Thyroid gland (tissue), 4 donors: Measurements from ENCODE around the gene RPL21. TPM values are rescaled to one million over a fixed set of nuclear protein-coding genes. Genes with fewer than 3 reads are reported as not detected.
"Not testable (repeated sequence)": the region's sequence is repeated elsewhere in the genome, so short reads cannot be mapped to it uniquely, and the experiment has no call there.

ENCODE experiments used
- DNase-seq, 2 donors: peaks; one replicate each; pipeline ENCODE4 v3.0.0-alpha.2; 2019
- H3K27ac ChIP-seq, 3 donors: fragments of 200-600 bp; sonication (generic); 1 replicate in 2 of 3; 2 replicates in 1 of 3; pipeline ENCODE4 v1.5.1; 2016 to 2019; ENCODE audit warnings: mild to moderate bottlenecking in 1 of 3, moderate library complexity in 1 of 3
- H3K27me3 ChIP-seq: fragments of 200-600 bp; sonication (generic); one replicate; pipeline ENCODE4 v1.5.1; 2019
- H3K36me3 ChIP-seq, 2 donors: fragments of 200-600 bp; sonication (generic); one replicate each; pipeline ENCODE4 v1.5.1; 2016 to 2019
- H3K4me1 ChIP-seq, 2 donors: fragments of 200-600 bp; sonication (generic); one replicate each; pipeline ENCODE4 v1.5.1; 2017 to 2019
- H3K4me3 ChIP-seq, 3 donors: fragments of 200-600 bp; sonication (generic); replicated peaks in 1 of 3; 1 replicate in 2 of 3; 2 replicates in 1 of 3; pipeline ENCODE4 v1.5.1; 2016; ENCODE audit warnings: mild to moderate bottlenecking in 1 of 3
- H3K9me3 ChIP-seq: fragments of 200-600 bp; sonication (generic); one replicate; pipeline ENCODE4 v1.5.1; 2017
- POLR2A ChIP-seq, 2 donors: fragments of 450-650 bp; IDR thresholded peaks; one replicate each; pipeline ENCODE4 v1.6.1; 2017; ENCODE audit warnings: antibody characterized with exemption in 2 of 2, mild to moderate bottlenecking in 2 of 2, moderate library complexity in 1 of 2
- WGBS, 2 donors: methylation state at CpG; one replicate each; pipeline ENCODE4 v1.1.5; 2017; 5-methylcytosine and 5-hydroxymethylcytosine counted together
- intact Hi-C: fragments of 100-400 bp; cut with DNase I; formaldehyde crosslinking; loops from one replicate; pipeline ENCODE4 v1.15.1; 2023
- total RNA-seq, 4 donors: library from RNA; depleted of rRNA; stranded (reverse); fragments of >200 nt; gene quantifications; one replicate each; pipeline ENCODE4 v1.2.3, GENCODE V29; 2016
- TF ChIP-seq, protein P1 (sequence below), 6 experiments: fragments of 200-600 bp in 3 of 6; fragments of 450-650 bp in 3 of 6; sonication (generic) in 3 of 6; IDR thresholded peaks; one replicate each; pipeline ENCODE4 v1.5.1; 2016 to 2019; ENCODE audit warnings: antibody characterized with exemption in 6 of 6, mild to moderate bottlenecking in 2 of 6, inconsistent platforms in 1 of 6, moderate library complexity in 1 of 6

Gene RPL21
- total RNA-seq, 4 donors from 2014 or later, result 553 to 1,479 (median 807) TPM

DNA sequence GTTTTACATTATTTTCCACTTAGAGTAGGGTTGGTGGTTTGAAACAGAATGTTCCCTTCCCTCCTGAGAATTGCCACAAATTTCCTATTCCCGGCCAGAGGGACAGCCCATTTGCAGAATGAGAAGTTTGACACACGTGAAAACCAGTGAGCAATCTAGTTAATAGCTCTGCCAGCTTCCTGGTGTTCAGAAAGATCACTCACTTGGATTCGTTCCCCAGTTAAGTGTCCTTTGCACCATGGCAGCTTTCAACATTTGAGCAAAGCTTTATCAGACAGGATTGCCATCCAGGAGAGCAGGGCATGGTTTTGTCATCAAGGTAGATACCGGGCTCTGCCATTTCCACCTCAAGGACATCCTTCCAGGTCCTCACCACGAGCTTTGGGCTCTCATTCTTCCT lies 47.5 kb downstream of the RPL21 start:
- Histone ChIP-seq H3K4me1 (no peaks in the 10 kb centered on the region), H3K27me3 (no peaks in the 10 kb centered on the region), H3K9me3 (no peaks in the 10 kb centered on the region), H3K27ac (no peak overlapping the region), H3K4me3 (no peak overlapping the region), H3K36me3 (no peaks in the 10 kb centered on the region)
- 56 to 67% methylated on average over 5 of the region's 5 CpGs for WGBS, 2 donors
- intact Hi-C loops, result no loop called here
- TF ChIP-seq POLR2A (IDR thresholded peaks at IDR 0.05), result no peak
- TF ChIP-seq, protein P1, sequence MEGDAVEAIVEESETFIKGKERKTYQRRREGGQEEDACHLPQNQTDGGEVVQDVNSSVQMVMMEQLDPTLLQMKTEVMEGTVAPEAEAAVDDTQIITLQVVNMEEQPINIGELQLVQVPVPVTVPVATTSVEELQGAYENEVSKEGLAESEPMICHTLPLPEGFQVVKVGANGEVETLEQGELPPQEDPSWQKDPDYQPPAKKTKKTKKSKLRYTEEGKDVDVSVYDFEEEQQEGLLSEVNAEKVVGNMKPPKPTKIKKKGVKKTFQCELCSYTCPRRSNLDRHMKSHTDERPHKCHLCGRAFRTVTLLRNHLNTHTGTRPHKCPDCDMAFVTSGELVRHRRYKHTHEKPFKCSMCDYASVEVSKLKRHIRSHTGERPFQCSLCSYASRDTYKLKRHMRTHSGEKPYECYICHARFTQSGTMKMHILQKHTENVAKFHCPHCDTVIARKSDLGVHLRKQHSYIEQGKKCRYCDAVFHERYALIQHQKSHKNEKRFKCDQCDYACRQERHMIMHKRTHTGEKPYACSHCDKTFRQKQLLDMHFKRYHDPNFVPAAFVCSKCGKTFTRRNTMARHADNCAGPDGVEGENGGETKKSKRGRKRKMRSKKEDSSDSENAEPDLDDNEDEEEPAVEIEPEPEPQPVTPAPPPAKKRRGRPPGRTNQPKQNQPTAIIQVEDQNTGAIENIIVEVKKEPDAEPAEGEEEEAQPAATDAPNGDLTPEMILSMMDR (IDR thresholded peaks at IDR 0.05), result no peak
- DNase-seq, result no peak

DNA sequence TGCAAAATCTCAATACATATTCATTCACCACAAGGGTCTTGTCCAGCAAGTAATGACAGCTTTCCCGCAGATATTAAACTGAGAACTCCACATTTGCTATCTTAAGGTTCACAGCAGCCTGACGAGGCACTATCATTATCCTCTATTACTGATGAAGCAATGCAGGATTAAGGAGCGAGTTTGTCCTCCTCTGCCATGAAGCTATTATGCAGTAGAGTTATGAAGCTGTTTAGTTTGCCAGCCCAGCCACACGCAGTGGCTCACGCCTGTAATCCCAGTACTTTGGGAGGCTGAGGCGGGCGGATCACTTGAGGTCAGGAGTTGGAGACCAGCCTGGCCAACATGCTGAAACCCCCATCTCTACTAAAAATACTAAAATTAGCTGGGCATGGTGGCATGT lies 49.0 kb downstream of the RPL21 start:
- H3K4me3 ChIP-seq, intact Hi-C loops, H3K9me3 ChIP-seq, H3K4me1 ChIP-seq, DNase-seq, H3K27ac ChIP-seq, H3K27me3 ChIP-seq, H3K36me3 ChIP-seq: not testable (repeated sequence)
- 84 to 85% methylated on average over 7 of the region's 7 CpGs for WGBS, 2 donors

DNA sequence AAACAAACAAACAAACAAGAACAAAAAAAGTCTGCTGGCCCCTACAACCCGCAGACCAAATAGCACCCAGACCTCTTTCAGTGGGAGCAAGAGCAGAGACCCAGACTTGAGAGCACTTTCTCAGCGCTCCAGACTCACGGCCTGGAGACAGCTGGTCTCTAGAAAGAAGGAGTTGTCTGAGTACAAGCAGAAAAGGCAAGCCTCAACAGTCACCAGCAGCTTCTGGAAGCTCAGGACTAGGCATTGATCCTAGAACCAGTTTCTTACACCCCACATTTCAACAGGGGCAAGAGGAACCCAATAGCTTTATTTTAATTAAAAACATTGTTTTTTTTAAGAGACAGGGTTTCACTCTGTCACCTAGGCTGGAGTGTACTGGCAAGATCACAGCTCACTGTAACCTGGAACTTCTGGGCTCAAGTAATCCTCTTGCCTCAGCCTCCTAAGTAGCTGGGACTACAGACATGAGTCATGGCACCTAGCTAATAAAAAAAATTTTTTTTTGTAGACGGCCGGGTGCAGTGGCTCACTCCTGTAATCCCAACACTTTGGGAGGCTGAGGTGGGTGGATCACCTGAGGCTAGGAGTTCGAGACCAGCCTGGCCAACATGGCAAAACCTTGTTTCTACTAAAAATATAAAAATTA lies 49.7 kb downstream of the RPL21 start:
- no peak for TF ChIP-seq POLR2A (IDR thresholded peaks at IDR 0.05)
- TF ChIP-seq, protein P1 (IDR thresholded peaks at IDR 0.05), result no peak
- H3K4me3 ChIP-seq, result no peak overlapping the region
- no peaks in the 10 kb centered on the region for H3K9me3 ChIP-seq
- intact Hi-C loops, result no loop called here
- H3K27ac ChIP-seq, result no peak overlapping the region
- H3K4me1 ChIP-seq, result no peaks in the 10 kb centered on the region
- DNase-seq, result no peak
- 90 to 91% methylated on average over 6 of the region's 6 CpGs for WGBS, 2 donors
- no peaks in the 10 kb centered on the region for H3K27me3 ChIP-seq
- no peaks in the 10 kb centered on the region for H3K36me3 ChIP-seq

DNA sequence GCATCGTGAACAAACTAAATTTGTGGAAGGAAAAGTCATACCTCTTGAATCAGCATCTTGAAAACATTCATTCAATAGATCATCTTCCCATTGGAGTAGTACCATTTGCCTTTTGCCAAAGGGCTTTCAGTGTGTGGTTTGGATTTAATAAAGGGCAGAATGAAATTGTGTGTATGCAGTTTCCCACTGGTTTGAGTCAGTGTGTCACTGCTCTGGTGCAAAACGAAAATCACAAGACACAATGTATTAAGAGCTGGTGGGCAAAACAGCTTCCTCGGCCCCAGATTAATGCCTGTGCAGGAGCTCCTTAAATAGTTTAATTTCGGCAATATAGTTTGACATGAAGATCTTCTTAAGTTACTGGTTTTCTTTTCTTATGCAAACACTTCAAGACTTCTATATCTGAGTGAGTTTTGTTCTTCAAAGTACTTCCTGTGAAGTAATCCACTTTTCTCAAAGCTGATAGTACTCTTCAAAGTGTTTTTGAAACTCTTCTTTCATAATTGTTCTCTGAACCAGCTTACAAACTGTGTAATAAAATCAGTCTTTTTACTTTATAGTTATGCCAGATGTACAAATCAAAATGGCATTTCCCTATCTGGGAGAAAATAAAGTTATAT lies 51.4 kb downstream of the RPL21 start:
- no peak for TF ChIP-seq POLR2A (IDR thresholded peaks at IDR 0.05)
- TF ChIP-seq, protein P1 (IDR thresholded peaks at IDR 0.05), result no peak
- Histone ChIP-seq H3K9me3 (no peaks in the 10 kb centered on the region), H3K27ac (no peak overlapping the region), H3K27me3 (no peaks in the 10 kb centered on the region), H3K36me3 (no peaks in the 10 kb centered on the region), H3K4me3 (no peak overlapping the region), H3K4me1 (no peaks in the 10 kb centered on the region)
- intact Hi-C loops, result no loop called here
- DNase-seq, result no peak
- 62 to 64% methylated on average over 4 of the region's 4 CpGs for WGBS, 2 donors

DNA sequence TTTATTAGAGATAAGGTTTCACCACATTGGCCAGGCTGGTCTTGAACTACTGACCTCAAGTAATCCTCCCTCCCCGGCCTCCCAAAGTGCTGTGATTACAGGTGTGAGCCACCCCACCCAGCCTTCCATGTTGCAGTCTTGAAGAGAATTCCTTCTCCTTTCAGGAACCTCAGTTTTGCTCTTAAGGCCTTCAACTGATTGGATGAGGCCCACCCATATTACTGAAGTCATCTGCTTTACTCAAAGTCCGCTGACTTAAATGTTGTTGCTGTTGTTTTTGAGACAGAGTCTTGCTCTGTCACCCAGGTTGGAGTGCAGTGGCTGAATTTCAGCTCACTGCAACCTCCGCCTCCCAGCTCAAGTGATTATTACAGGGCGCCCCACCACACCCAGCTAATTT lies 52.7 kb downstream of the RPL21 start:
- H3K9me3 ChIP-seq, result no peaks in the 10 kb centered on the region
- TF ChIP-seq, protein P1 (IDR thresholded peaks at IDR 0.05), result no peak
- TF ChIP-seq POLR2A (IDR thresholded peaks at IDR 0.05), result no peak
- intact Hi-C loops, result no loop called here
- no peaks in the 10 kb centered on the region for H3K27me3 ChIP-seq
- DNase-seq, result no peak
- H3K36me3 ChIP-seq, result no peaks in the 10 kb centered on the region
- WGBS, 2 donors, result 94 to 96% methylated on average over 4 of the region's 4 CpGs
- H3K27ac ChIP-seq, result no peak overlapping the region
- H3K4me3 ChIP-seq, result no peak overlapping the region
- no peaks in the 10 kb centered on the region for H3K4me1 ChIP-seq
